Endothelial cell of umbilical vein (primary cell): Measurements from ENCODE around the gene ERBB4. TPM values are rescaled to one million over a fixed set of nuclear protein-coding genes. Genes with fewer than 3 reads are reported as not detected.

ENCODE experiments used
- BruUV-seq: library from RNA; stranded (reverse); fragments of 400-500 nt; replicated peaks from 2 replicates; lab custom pipeline; 2021; lab: Mats Ljungman, UMichigan
- CTCF ChIA-PET: fragments of 300-600, 350-600 bp; sonication (Branson Sonifier 250); formaldehyde crosslinking; loops from one replicate; lab custom pipeline; 2021; ENCODE audit warnings: antibody characterized with exemption, inconsistent platforms; lab: Charles Lee
- POLR2A ChIA-PET: fragments of 300-600, 350-600 bp; sonication (Branson Sonifier 250); formaldehyde crosslinking; loops from one replicate; lab custom pipeline; 2021; ENCODE audit warnings: antibody characterized with exemption, inconsistent platforms; lab: Charles Lee
- DNase-seq: peaks from one replicate; pipeline ENCODE4 v3.0.0-alpha.2; 2011; ENCODE audit warnings: low read depth, low spot score
- FAIRE-seq: peaks from 2 replicates; lab custom pipeline; 2011; peaks lifted over from hg19 to GRCh38; lab: Jason Lieb, UNC
- H2AFZ ChIP-seq: 2 replicates; pipeline ENCODE4 v1.6.0; 2012; ENCODE audit warnings: low read depth, low read length, control low read depth, inconsistent platforms
- H3K27ac ChIP-seq: 2 replicates; pipeline ENCODE4 v1.5.1; 2011; ENCODE audit warnings: low read depth, mild to moderate bottlenecking, control low read depth, low read length, moderate library complexity; ENCODE audit not compliant: insufficient read depth
- H3K27me3 ChIP-seq, 2 experiments: 2 replicates each; pipeline versions ENCODE4 v1.6.0 to v1.6.1; 2011; ENCODE audit warnings: low read length in 2 of 2, mixed read lengths in 1 of 2; ENCODE audit not compliant: control insufficient read depth in 2 of 2, insufficient read depth in 2 of 2
- H3K36me3 ChIP-seq, 2 experiments: 2 replicates in 1 of 2; 3 replicates in 1 of 2; pipeline ENCODE4 v1.5.1; 2011; ENCODE audit warnings: low read length in 2 of 2, mild to moderate bottlenecking in 1 of 2, moderate library complexity in 1 of 2; ENCODE audit not compliant: control insufficient read depth in 2 of 2, insufficient read depth in 2 of 2; ENCODE audit errors: extremely low read depth in 1 of 2
- H3K4me1 ChIP-seq: 3 replicates; pipeline ENCODE4 v1.5.1; 2011; ENCODE audit warnings: mild to moderate bottlenecking, low read length; ENCODE audit not compliant: control insufficient read depth, insufficient read depth; ENCODE audit errors: extremely low read depth
- H3K4me2 ChIP-seq: 2 replicates; pipeline ENCODE4 v1.6.1; 2011; ENCODE audit warnings: low read length, control low read depth, mixed read lengths; ENCODE audit not compliant: insufficient read depth
- H3K4me3 ChIP-seq, 3 experiments: fragments of 200-600 bp in 1 of 3; sonication (generic), shearing (Covaris generic) in 1 of 3; replicated peaks in 1 of 3; 2 replicates each; pipeline ENCODE4 v1.5.1; 2011 to 2016; ENCODE audit warnings: control low read depth in 3 of 3, low read length in 3 of 3, mild to moderate bottlenecking in 2 of 3, inconsistent platforms in 1 of 3, low read depth in 1 of 3, moderate library complexity in 1 of 3; ENCODE audit not compliant: insufficient read depth in 1 of 3
- H3K79me2 ChIP-seq: 2 replicates; pipeline ENCODE4 v1.6.0; 2012; ENCODE audit warnings: low read length, inconsistent platforms; ENCODE audit not compliant: control insufficient read depth, insufficient read depth
- H3K9ac ChIP-seq: replicated peaks from 2 replicates; pipeline ENCODE3; 2011; ENCODE audit warnings: low read length, control low read depth; ENCODE audit not compliant: insufficient read depth; ENCODE audit errors: extremely low read depth
- H3K9me1 ChIP-seq: replicated peaks from 3 replicates; pipeline ENCODE4 v1.6.0; 2011; ENCODE audit warnings: mild to moderate bottlenecking, low read length; ENCODE audit not compliant: control insufficient read depth, insufficient read depth; ENCODE audit errors: extremely low read depth
- H3K9me3 ChIP-seq: replicated peaks from 2 replicates; pipeline ENCODE4 v1.5.1; 2012; ENCODE audit warnings: low read length, inconsistent platforms; ENCODE audit not compliant: control insufficient read depth, insufficient read depth
- H4K20me1 ChIP-seq: replicated peaks from 2 replicates; pipeline ENCODE3; 2011; ENCODE audit warnings: mild to moderate bottlenecking, low read length; ENCODE audit not compliant: control insufficient read depth, insufficient read depth; ENCODE audit errors: extremely low read depth
- CTCF ChIP-seq, 2 donors: IDR thresholded peaks; 1 replicate in 1 of 2; 2 replicates in 1 of 2; pipeline ENCODE4 v1.5.1; 2011; ENCODE audit warnings: low read length in 2 of 2, mild to moderate bottlenecking in 2 of 2, moderate library complexity in 2 of 2, control low read depth in 1 of 2, inconsistent platforms in 1 of 2, low read depth in 1 of 2; ENCODE audit not compliant: insufficient read depth in 1 of 2; ENCODE audit errors: extremely low read depth in 1 of 2
- EZH2 ChIP-seq: IDR thresholded peaks from 2 replicates; pipeline ENCODE4 v1.6.1; 2012; ENCODE audit warnings: borderline replicate concordance, low read depth, mild to moderate bottlenecking, moderate library complexity, low read length, inconsistent platforms; ENCODE audit not compliant: severe bottlenecking
- FOS ChIP-seq: IDR thresholded peaks from 2 replicates; pipeline ENCODE4 v1.6.1; 2011; ENCODE audit warnings: mild to moderate bottlenecking, low read length, moderate library complexity, borderline replicate concordance; ENCODE audit not compliant: insufficient read depth
- GATA2 ChIP-seq: IDR thresholded peaks from 2 replicates; pipeline ENCODE4 v1.7.0; 2011; ENCODE audit warnings: low read depth, mild to moderate bottlenecking, moderate library complexity, mixed read lengths, low read length; ENCODE audit not compliant: insufficient read length, insufficient read depth
- JUN ChIP-seq: IDR thresholded peaks from 2 replicates; pipeline ENCODE4 v1.6.1; 2011; ENCODE audit warnings: borderline replicate concordance, low read depth; ENCODE audit not compliant: insufficient read length, insufficient read depth
- MAX ChIP-seq: IDR thresholded peaks from 2 replicates; pipeline ENCODE4 v1.6.1; 2011; ENCODE audit not compliant: insufficient read depth, insufficient read length
- MYC ChIP-seq: IDR thresholded peaks from one replicate; pipeline ENCODE4 v1.6.1; 2011; ENCODE audit warnings: mild to moderate bottlenecking, low read depth, low read length
- POLR2A ChIP-seq: IDR thresholded peaks from 2 replicates; pipeline ENCODE4 v1.6.1; 2012; ENCODE audit warnings: low read depth, mild to moderate bottlenecking, control low read depth, low read length
- POLR2AphosphoS5 ChIP-seq: IDR thresholded peaks from 2 replicates; pipeline ENCODE4 v1.6.1; 2012; ENCODE audit warnings: low read depth, mild to moderate bottlenecking, control low read depth, low read length, moderate library complexity; ENCODE audit not compliant: insufficient read depth
- dilution Hi-C: fragments of 300-500 bp; cut with MboI; formaldehyde crosslinking; loops from one replicate; pipeline ENCODE4 v1.15.0; 2019; ENCODE audit warnings: low sequenced_read_pairs; ENCODE audit not compliant: extremely low pct_ligation_motif_present
- intact Hi-C: fragments of 100-400 bp; cut with micrococcal nuclease; formaldehyde crosslinking; loops from one replicate; pipeline ENCODE4 v1.10.0; 2022
- polyA plus RNA-seq, 4 experiments: library from polyadenylated mRNA; depleted of rRNA in 3 of 4; stranded (reverse) in 3 of 4; unstranded in 1 of 4; fragments of >200 nt; gene quantifications; 2 replicates each; pipeline versions ENCODE4 v1.2.1 to v1.2.3, GENCODE V29; 2011 to 2012; ENCODE audit warnings: missing spikeins in 1 of 4
- total RNA-seq: library from RNA; stranded (reverse); gene quantifications from 2 replicates; pipeline ENCODE4 v1.2.3, GENCODE V29; 2021

The ERBB4 gene
- total and polyA plus RNA-seq, 2 donors (not counting 3 experiments of a cell fraction or from before 2014, with no cell fraction given): 0.01 to 0.27 TPM

GRCh38 chr2:211367293-211367692 lies 1171.3 kb downstream of the ERBB4 start:
- Histone ChIP-seq H3K36me3 (no peaks in the 10 kb centered on the region), H4K20me1 (no peaks in the 10 kb centered on the region), H3K9me3 (no peaks in the 10 kb centered on the region), H3K79me2 (no peaks in the 10 kb centered on the region), H3K4me1 (no peaks in the 10 kb centered on the region), H3K9ac (no peak overlapping the region), H3K27ac (no peak overlapping the region), H3K27me3 (no peaks in the 10 kb centered on the region), H3K4me2 (no peak overlapping the region), H3K4me3 (no peak overlapping the region), H3K9me1 (no peaks in the 10 kb centered on the region), H2AFZ (no peak overlapping the region)
- TF ChIP-seq EZH2: no peak
- TF ChIP-seq MAX: no peak
- no peak for TF ChIP-seq POLR2AphosphoS5
- no peak for TF ChIP-seq FOS
- TF ChIP-seq POLR2A: no peak
- TF ChIP-seq GATA2: no peak
- no peak for TF ChIP-seq CTCF (IDR thresholded peaks at IDR 0.05; ENCODE audit: extremely low read depth in 1 of 2, insufficient read depth in 1 of 2, low read depth in 1 of 2, low read length in 2 of 2)
- no peak for TF ChIP-seq JUN
- no peak for TF ChIP-seq MYC
- FAIRE-seq (no peak), DNase-seq (no peak)
- no TSS peak for BruUV-seq
- dilution Hi-C loops: no loop called here
- intact Hi-C loops: no loop called here
- CTCF ChIA-PET: no interaction called here
- POLR2A ChIA-PET: no interaction called here
